Mesodermal cell (in vitro differentiated cells): ENCODE results near the gene RIMBP3C.
"Not testable (repeated sequence)": the region's sequence is repeated elsewhere in the genome, so short reads cannot be mapped to it uniquely, and the experiment has no call there.

Source experiments
- H3K27ac ChIP-seq: 2 replicates; pipeline ENCODE4 v1.7.0; 2013; ENCODE audit warnings: mild to moderate bottlenecking, low read depth, low read length, moderate library complexity; ENCODE audit not compliant: severe bottlenecking
- H3K36me3 ChIP-seq: 2 replicates; pipeline ENCODE4 v1.7.1; 2013; ENCODE audit warnings: mild to moderate bottlenecking, low read length, moderate library complexity; ENCODE audit not compliant: control insufficient read depth, insufficient read depth
- H3K4me1 ChIP-seq: one replicate; pipeline ENCODE4 v1.7.1; 2013; ENCODE audit warnings: mild to moderate bottlenecking, low read length; ENCODE audit not compliant: insufficient read depth, control insufficient read depth, poor library complexity, severe bottlenecking
- H3K4me3 ChIP-seq: 2 replicates; pipeline ENCODE4 v1.7.0; 2013; ENCODE audit warnings: low read length, control low read depth, mild to moderate bottlenecking; ENCODE audit not compliant: insufficient read depth, poor library complexity, severe bottlenecking; ENCODE audit errors: extremely low read depth
- H3K9me3 ChIP-seq: 2 replicates; pipeline ENCODE4 v1.7.1; 2013; ENCODE audit warnings: mild to moderate bottlenecking, low read length, moderate library complexity; ENCODE audit not compliant: control insufficient read depth
- WGBS, 2 experiments: methylation state at CpG; one replicate each; pipeline ENCODE4 v1.1.5; 2013; ENCODE audit warnings: missing lambda C conversion rate in 2 of 2; ENCODE audit not compliant: insufficient coverage in 2 of 2; 5-methylcytosine and 5-hydroxymethylcytosine counted together

The RIMBP3C gene

GRCh38 chr22:21573293-21573734 is 22.1 kb upstream of the RIMBP3C start:
- Histone ChIP-seq H3K36me3 (peaks cover 50% of the 10 kb centered on the region), H3K4me1 (peaks cover 18% of the 10 kb centered on the region)

GRCh38 chr22:21571679-21572078 is 20.4 kb upstream of the RIMBP3C start:
- WGBS, 2 experiments = 93 to 96% methylated on average over 3 of the region's 4 CpGs
- peaks cover 18% of the 10 kb centered on the region for H3K4me1 ChIP-seq

More at GRCh38 chr22:21573293-21573734, 22.1 kb upstream of the RIMBP3C start:
- H3K4me3 ChIP-seq = no peak overlapping the region
- WGBS, 2 experiments = 94 to 95% methylated on average over 6 of the region's 6 CpGs
- no peak overlapping the region for H3K27ac ChIP-seq
- H3K9me3 ChIP-seq = no peaks in the 10 kb centered on the region

GRCh38 chr22:21570398-21570797 is 19.1 kb upstream of the RIMBP3C start:
- Histone ChIP-seq H3K9me3 (no peaks in the 10 kb centered on the region), H3K4me3 (no peak overlapping the region), H3K36me3 (peaks cover 40% of the 10 kb centered on the region), H3K4me1 (peaks cover 18% of the 10 kb centered on the region), H3K27ac (no peak overlapping the region)
- 69 to 76% methylated on average over 2 to 3 of the region's 4 CpGs for WGBS, 2 experiments

More at GRCh38 chr22:21571679-21572078, 20.4 kb upstream of the RIMBP3C start:
- H3K27ac ChIP-seq = no peak overlapping the region
- H3K4me3 ChIP-seq = no peak overlapping the region
- H3K9me3 ChIP-seq = no peaks in the 10 kb centered on the region
- peaks cover 40% of the 10 kb centered on the region for H3K36me3 ChIP-seq

GRCh38 chr22:21569459-21570170 is 18.4 kb upstream of the RIMBP3C start:
- Histone ChIP-seq H3K4me3 (peak overlapping the region; percentile 93), H3K36me3 (peaks cover 40% of the 10 kb centered on the region), H3K9me3 (no peaks in the 10 kb centered on the region), H3K4me1 (peaks cover 18% of the 10 kb centered on the region), H3K27ac (no peak overlapping the region)
- 75 to 79% methylated on average over 7 to 8 of the region's 8 CpGs for WGBS, 2 experiments

- Histone ChIP-seq H3K27ac (peak overlapping the region; percentile 82), H3K4me3 (peak overlapping the region; percentile 93), H3K4me1 (peaks cover 18% of the 10 kb centered on the region), H3K36me3 (peaks cover 40% of the 10 kb centered on the region)
- 64% methylated on average over 10 to 11 of the region's 12 CpGs for WGBS, 2 experiments
- not testable (repeated sequence) for H3K9me3 ChIP-seq
These were observed 17.8 kb upstream of the RIMBP3C start for GRCh38 chr22:21569076-21569427.

- peak overlapping the region; percentile 93 for H3K4me3 ChIP-seq
- H3K9me3 ChIP-seq = no peaks in the 10 kb centered on the region
- 2% methylated on average over 15 to 20 of the region's 26 CpGs for WGBS, 2 experiments
- peaks cover 18% of the 10 kb centered on the region for H3K4me1 ChIP-seq
- peaks cover 40% of the 10 kb centered on the region for H3K36me3 ChIP-seq
- H3K27ac ChIP-seq = peak overlapping the region; percentile 82
These were observed 17.2 kb upstream of the RIMBP3C start for GRCh38 chr22:21568347-21569075.

- Histone ChIP-seq H3K36me3 (peaks cover 32% of the 10 kb centered on the region), H3K4me3 (peak within 1 kb of the TSS; percentile 93), H3K9me3 (no peaks in the 10 kb centered on the region), H3K4me1 (peaks cover 18% of the 10 kb centered on the region), H3K27ac (peak within 1 kb of the TSS; percentile 82)
- WGBS, 2 experiments = 0 to 1% methylated on average over 76 to 81 of the region's 85 CpGs
These were observed 16.4 kb upstream of the RIMBP3C start, which contains the start of gene UBE2L3 for GRCh38 chr22:21567456-21568346. Gene UBE2L3, plus strand, starts transcription at chr22:21567714. Its CDS starts 31 bp downstream, at chr22:21567745.

- Histone ChIP-seq H3K4me1 (peaks cover 6% of the 10 kb centered on the region), H3K27ac (no peak overlapping the region), H3K4me3 (no peak overlapping the region), H3K9me3 (no peaks in the 10 kb centered on the region), H3K36me3 (peaks cover 1% of the 10 kb centered on the region)
- 93 to 98% methylated on average over 6 of the region's 6 CpGs for WGBS, 2 experiments
These were observed 13.2 kb upstream of the RIMBP3C start for GRCh38 chr22:21564411-21564810.

GRCh38 chr22:21563912-21564311 is 12.7 kb upstream of the RIMBP3C start:
- no peak overlapping the region for H3K27ac ChIP-seq
- 89 to 96% methylated on average over 5 to 7 of the region's 8 CpGs for WGBS, 2 experiments
- H3K36me3 ChIP-seq = no peaks in the 10 kb centered on the region
- H3K9me3 ChIP-seq = no peaks in the 10 kb centered on the region
- H3K4me1 ChIP-seq = peaks cover under 1% of the 10 kb centered on the region
- H3K4me3 ChIP-seq = no peak overlapping the region

GRCh38 chr22:21560657-21561056 is 9.4 kb upstream of the RIMBP3C start:
- no CpG with 5 or more reads among the region's 3 CpGs for WGBS, 2 experiments
- H3K4me1 ChIP-seq, H3K27ac ChIP-seq, H3K9me3 ChIP-seq, H3K36me3 ChIP-seq, H3K4me3 ChIP-seq: not testable (repeated sequence)
